Measurements from ENCODE around the gene CHMP4B.

CHMP4B gene

DNA sequence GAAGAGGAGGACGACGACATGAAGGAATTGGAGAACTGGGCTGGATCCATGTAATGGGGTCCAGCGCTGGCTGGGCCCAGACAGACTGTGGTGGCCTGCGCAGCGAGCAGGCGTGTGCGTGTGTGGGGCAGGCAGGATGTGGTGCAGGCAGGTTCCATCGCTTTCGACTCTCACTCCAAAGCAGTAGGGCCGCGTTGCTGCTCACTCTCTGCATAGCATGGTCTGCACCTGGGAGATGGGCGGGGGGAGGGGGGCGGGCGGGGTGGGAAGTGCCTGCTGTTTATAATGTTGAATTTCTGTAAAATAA, 42.3 kb downstream of the CHMP4B start:
- H3K4me3 ChIP-seq (ENCODE audit: control insufficient read depth, low read depth, low read length): no peak overlapping the region
- no peak for DNase-seq (ENCODE audit: low read depth)
- TF ChIP-seq, protein P1, sequence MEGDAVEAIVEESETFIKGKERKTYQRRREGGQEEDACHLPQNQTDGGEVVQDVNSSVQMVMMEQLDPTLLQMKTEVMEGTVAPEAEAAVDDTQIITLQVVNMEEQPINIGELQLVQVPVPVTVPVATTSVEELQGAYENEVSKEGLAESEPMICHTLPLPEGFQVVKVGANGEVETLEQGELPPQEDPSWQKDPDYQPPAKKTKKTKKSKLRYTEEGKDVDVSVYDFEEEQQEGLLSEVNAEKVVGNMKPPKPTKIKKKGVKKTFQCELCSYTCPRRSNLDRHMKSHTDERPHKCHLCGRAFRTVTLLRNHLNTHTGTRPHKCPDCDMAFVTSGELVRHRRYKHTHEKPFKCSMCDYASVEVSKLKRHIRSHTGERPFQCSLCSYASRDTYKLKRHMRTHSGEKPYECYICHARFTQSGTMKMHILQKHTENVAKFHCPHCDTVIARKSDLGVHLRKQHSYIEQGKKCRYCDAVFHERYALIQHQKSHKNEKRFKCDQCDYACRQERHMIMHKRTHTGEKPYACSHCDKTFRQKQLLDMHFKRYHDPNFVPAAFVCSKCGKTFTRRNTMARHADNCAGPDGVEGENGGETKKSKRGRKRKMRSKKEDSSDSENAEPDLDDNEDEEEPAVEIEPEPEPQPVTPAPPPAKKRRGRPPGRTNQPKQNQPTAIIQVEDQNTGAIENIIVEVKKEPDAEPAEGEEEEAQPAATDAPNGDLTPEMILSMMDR (conservative IDR thresholded peaks at IDR 0.05; ENCODE audit: control insufficient read depth, insufficient read depth, low read depth, low read length): no peak

- no peak overlapping the region for H3K4me3 ChIP-seq (ENCODE audit: control insufficient read depth, low read depth, low read length)
- DNase-seq (ENCODE audit: low read depth): no peak
- TF ChIP-seq, protein P1 (conservative IDR thresholded peaks at IDR 0.05; ENCODE audit: control insufficient read depth, insufficient read depth, low read depth, low read length): no peak
Observed at GRCh38 chr20:33857722-33858563, 46.8 kb downstream of the CHMP4B start.

DNA sequence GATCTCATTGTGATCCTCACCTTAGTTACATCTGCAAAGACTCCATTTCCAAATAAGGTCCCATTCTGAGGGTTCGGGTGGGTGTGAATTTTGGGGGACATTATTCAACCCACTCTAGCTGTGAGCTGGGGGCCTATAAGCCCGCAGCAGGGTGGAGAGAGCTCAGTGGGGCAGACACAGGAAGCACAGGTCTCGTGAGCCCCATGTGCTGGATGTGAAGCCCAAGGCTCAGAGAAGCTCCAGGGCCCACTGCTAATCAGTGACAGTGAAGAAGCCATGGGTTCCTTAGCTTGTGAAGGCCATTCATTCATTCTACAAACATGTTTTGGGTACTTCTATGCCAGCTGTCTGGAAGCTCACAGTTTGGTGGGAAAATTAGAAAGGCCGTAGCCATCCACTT, 47.5 kb downstream of the CHMP4B start:
- DNase-seq (ENCODE audit: low read depth): no peak
- TF ChIP-seq, protein P1 (conservative IDR thresholded peaks at IDR 0.05; ENCODE audit: control insufficient read depth, insufficient read depth, low read depth, low read length): no peak
- no peak overlapping the region for H3K4me3 ChIP-seq (ENCODE audit: control insufficient read depth, low read depth, low read length)

DNA sequence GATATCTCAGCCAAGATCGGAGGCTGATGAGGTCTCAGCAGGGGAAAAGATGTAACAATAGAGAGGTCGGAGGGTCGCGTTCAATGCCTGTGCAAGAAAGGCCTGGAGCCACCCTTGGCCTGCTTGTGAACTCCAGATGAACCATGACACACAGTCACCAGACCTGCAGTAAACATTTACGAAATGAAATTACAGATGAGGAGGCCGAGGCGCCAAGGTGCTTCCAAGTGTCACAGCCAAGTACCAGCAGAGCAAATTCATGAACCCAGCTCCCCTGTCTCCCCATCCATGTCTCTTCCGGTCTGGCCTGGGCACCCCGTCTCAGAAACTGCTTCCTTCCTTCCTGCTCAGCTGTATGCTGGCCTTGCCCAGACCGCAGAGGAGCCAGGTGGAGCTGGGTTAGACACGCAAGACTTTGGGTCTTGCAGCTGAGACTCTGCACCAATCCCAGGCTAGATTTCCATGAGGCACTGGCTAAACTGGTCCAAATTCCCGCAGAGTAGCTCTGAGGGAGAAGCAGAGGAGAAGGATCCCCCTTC, 48.1 kb downstream of the CHMP4B start:
- TF ChIP-seq, protein P1 (conservative IDR thresholded peaks at IDR 0.05; ENCODE audit: control insufficient read depth, insufficient read depth, low read depth, low read length): no peak
- no peak overlapping the region for H3K4me3 ChIP-seq (ENCODE audit: control insufficient read depth, low read depth, low read length)
- peak; percentile 47 for DNase-seq (ENCODE audit: low read depth)

GRCh38 chr20:33859751-33860150, 48.6 kb downstream of the CHMP4B start:
- TF ChIP-seq, protein P1 (conservative IDR thresholded peaks at IDR 0.05; ENCODE audit: control insufficient read depth, insufficient read depth, low read depth, low read length): no peak
- no peak overlapping the region for H3K4me3 ChIP-seq (ENCODE audit: control insufficient read depth, low read depth, low read length)
- no peak for DNase-seq (ENCODE audit: low read depth)

GRCh38 chr20:33861458-33861857, 50.3 kb downstream of the CHMP4B start:
- TF ChIP-seq, protein P1 (conservative IDR thresholded peaks at IDR 0.05; ENCODE audit: control insufficient read depth, insufficient read depth, low read depth, low read length): no peak
- H3K4me3 ChIP-seq (ENCODE audit: control insufficient read depth, low read depth, low read length): no peak overlapping the region
- DNase-seq (ENCODE audit: low read depth): no peak
